CD14-positive monocyte (primary cell): ENCODE measurements around the gene THEM4. TPM values are rescaled to one million over a fixed set of nuclear protein-coding genes. Genes with fewer than 3 reads are reported as not detected.

Source experiments
- DNase-seq, 3 donors: peaks; one replicate each; pipeline ENCODE4 v3.0.0-alpha.2; 2011 to 2022
- H2AFZ ChIP-seq: 2 replicates; pipeline ENCODE4 v1.6.0; 2012; ENCODE audit warnings: mild to moderate bottlenecking, low read depth, low read length, inconsistent platforms; ENCODE audit not compliant: insufficient read depth, poor library complexity, severe bottlenecking
- H3K27ac ChIP-seq, 2 donors: 1 replicate in 1 of 2; 2 replicates in 1 of 2; pipeline ENCODE4 v1.5.1; 2012 to 2013; ENCODE audit warnings: low read length in 2 of 2, control low read depth in 1 of 2, inconsistent platforms in 1 of 2, low read depth in 1 of 2, mild to moderate bottlenecking in 1 of 2
- H3K27me3 ChIP-seq, 2 donors: one replicate each; pipeline versions ENCODE4 v1.6.0 to v1.6.1; 2011 to 2013; ENCODE audit warnings: low read length in 2 of 2; ENCODE audit not compliant: control insufficient read depth in 2 of 2, insufficient read depth in 2 of 2
- H3K36me3 ChIP-seq, 2 donors: replicated peaks in 1 of 2; 1 replicate in 1 of 2; 2 replicates in 1 of 2; pipeline versions ENCODE4 v1.5.1 to v1.6.1; 2012 to 2013; ENCODE audit warnings: low read length in 2 of 2, control low read depth in 1 of 2, inconsistent platforms in 1 of 2, mild to moderate bottlenecking in 1 of 2; ENCODE audit not compliant: insufficient read depth in 2 of 2, control insufficient read depth in 1 of 2
- H3K4me1 ChIP-seq, 2 donors: 1 replicate in 1 of 2; 2 replicates in 1 of 2; pipeline versions ENCODE4 v1.5.1 to v1.6.1; 2012 to 2013; ENCODE audit warnings: low read length in 2 of 2, control low read depth in 1 of 2, inconsistent platforms in 1 of 2, mild to moderate bottlenecking in 1 of 2, moderate library complexity in 1 of 2; ENCODE audit not compliant: insufficient read depth in 2 of 2, control insufficient read depth in 1 of 2
- H3K4me2 ChIP-seq: replicated peaks from 2 replicates; pipeline ENCODE3; 2012; ENCODE audit warnings: low read length, moderate library complexity, mild to moderate bottlenecking; ENCODE audit not compliant: poor library complexity, severe bottlenecking; ENCODE audit errors: extremely low read depth
- H3K4me3 ChIP-seq, 3 experiments: fragments of 200-600 bp in 1 of 3; sonication (generic) in 1 of 3; replicated peaks in 1 of 3; 1 replicate in 2 of 3; 2 replicates in 1 of 3; pipeline ENCODE4 v1.5.1; 2011 to 2013; ENCODE audit warnings: low read length in 3 of 3, mild to moderate bottlenecking in 3 of 3, control low read depth in 2 of 3, low read depth in 2 of 3, inconsistent platforms in 1 of 3, moderate library complexity in 1 of 3
- H3K79me2 ChIP-seq: 2 replicates; pipeline ENCODE4 v1.6.0; 2012; ENCODE audit warnings: mild to moderate bottlenecking, control low read depth, inconsistent platforms, low read length, moderate library complexity; ENCODE audit not compliant: insufficient read depth
- H3K9ac ChIP-seq: 2 replicates; pipeline ENCODE4 v1.6.0; 2017; ENCODE audit warnings: low read length, mild to moderate bottlenecking; ENCODE audit not compliant: insufficient read depth, poor library complexity, severe bottlenecking
- H3K9me3 ChIP-seq, 2 donors: replicated peaks in 1 of 2; 1 replicate in 1 of 2; 2 replicates in 1 of 2; pipeline versions ENCODE4 v1.5.1 to v1.6.1; 2012 to 2013; ENCODE audit warnings: low read length in 2 of 2, control low read depth in 1 of 2; ENCODE audit not compliant: control insufficient read depth in 1 of 2, insufficient read depth in 1 of 2
- H4K20me1 ChIP-seq: 2 replicates; pipeline ENCODE4 v1.6.0; 2012; ENCODE audit warnings: mild to moderate bottlenecking, low read length, control low read depth, moderate library complexity; ENCODE audit not compliant: insufficient read depth
- H3K27ac Mint-ChIP-seq, 7 donors: one replicate each; pipeline ENCODE4 v1.8.0; 2020; ENCODE audit warnings: mild to moderate bottlenecking in 7 of 7, mixed read lengths in 7 of 7, moderate library complexity in 6 of 7, inconsistent platforms in 2 of 7
- H3K27me3 Mint-ChIP-seq, 3 donors: one replicate each; pipeline ENCODE4 v1.8.0; 2021 to 2022; ENCODE audit warnings: low read depth in 3 of 3, mild to moderate bottlenecking in 3 of 3, mixed read lengths in 3 of 3, moderate library complexity in 3 of 3, inconsistent platforms in 1 of 3
- H3K36me3 Mint-ChIP-seq, 2 donors: one replicate each; pipeline ENCODE4 v1.8.0; 2020; ENCODE audit warnings: mixed read lengths in 2 of 2, inconsistent platforms in 1 of 2, mild to moderate bottlenecking in 1 of 2
- H3K4me1 Mint-ChIP-seq: one replicate; pipeline ENCODE4 v1.8.0; 2020; ENCODE audit warnings: mild to moderate bottlenecking, mixed read lengths
- H3K4me3 Mint-ChIP-seq, 2 donors: one replicate each; pipeline ENCODE4 v1.8.0; 2020; ENCODE audit warnings: mild to moderate bottlenecking in 2 of 2, mixed read lengths in 2 of 2, moderate library complexity in 1 of 2
- H3K9me3 Mint-ChIP-seq, 7 donors: one replicate each; pipeline ENCODE4 v1.8.0; 2020 to 2022; ENCODE audit warnings: mixed read lengths in 7 of 7, mild to moderate bottlenecking in 6 of 7, moderate library complexity in 6 of 7, inconsistent platforms in 2 of 7
- WGBS: methylation state at CpG from one replicate; pipeline ENCODE4 v1.1.5; 2013; ENCODE audit warnings: missing lambda C conversion rate; ENCODE audit not compliant: insufficient coverage; 5-methylcytosine and 5-hydroxymethylcytosine counted together
- intact Hi-C, 2 donors: fragments of 100-400 bp; cut with micrococcal nuclease; formaldehyde crosslinking; loops; one replicate each; pipeline versions ENCODE4 v1.15.0 to v1.15.1; 2023
- polyA plus RNA-seq, 3 donors: library from polyadenylated mRNA; depleted of rRNA in 1 of 3; unstranded in 2 of 3; stranded (reverse) in 1 of 3; fragments of 300-500 nt in 2 of 3; fragments of >200 nt in 1 of 3; fragmentation: Illumina TruSeq in 2 of 3; gene quantifications; 1 replicate in 2 of 3; 2 replicates in 1 of 3; pipeline ENCODE4 v1.2.3, GENCODE V29; 2012 to 2021
- TF ChIP-seq, protein P1 (sequence below): fragments of 200-600 bp; IDR thresholded peaks from one replicate; pipeline ENCODE4 v1.8.0; 2022; ENCODE audit warnings: antibody characterized with exemption, mild to moderate bottlenecking

The THEM4 gene
- polyA plus RNA-seq, 3 donors, result 3.7 to 6.0 (median 4.6) TPM

- no peaks in the 10 kb centered on the region for H4K20me1 ChIP-seq
- Mint-ChIP-seq H3K36me3 (peaks cover 6 to 13% of the 10 kb centered on the region in 2 donors), H3K4me3 (peak overlapping the region in 1 of 2 donors; percentile 91), H3K9me3 (peaks cover 0 to 21% (median 14%) of the 10 kb centered on the region in 7 donors), H3K27me3 (peaks cover 54 to 76% (median 67%) of the 10 kb centered on the region in 3 donors), H3K27ac (no peak overlapping the region), H3K4me1 (peaks cover 34% of the 10 kb centered on the region)
- H2AFZ ChIP-seq, result no peak overlapping the region
- TF ChIP-seq, protein P1, sequence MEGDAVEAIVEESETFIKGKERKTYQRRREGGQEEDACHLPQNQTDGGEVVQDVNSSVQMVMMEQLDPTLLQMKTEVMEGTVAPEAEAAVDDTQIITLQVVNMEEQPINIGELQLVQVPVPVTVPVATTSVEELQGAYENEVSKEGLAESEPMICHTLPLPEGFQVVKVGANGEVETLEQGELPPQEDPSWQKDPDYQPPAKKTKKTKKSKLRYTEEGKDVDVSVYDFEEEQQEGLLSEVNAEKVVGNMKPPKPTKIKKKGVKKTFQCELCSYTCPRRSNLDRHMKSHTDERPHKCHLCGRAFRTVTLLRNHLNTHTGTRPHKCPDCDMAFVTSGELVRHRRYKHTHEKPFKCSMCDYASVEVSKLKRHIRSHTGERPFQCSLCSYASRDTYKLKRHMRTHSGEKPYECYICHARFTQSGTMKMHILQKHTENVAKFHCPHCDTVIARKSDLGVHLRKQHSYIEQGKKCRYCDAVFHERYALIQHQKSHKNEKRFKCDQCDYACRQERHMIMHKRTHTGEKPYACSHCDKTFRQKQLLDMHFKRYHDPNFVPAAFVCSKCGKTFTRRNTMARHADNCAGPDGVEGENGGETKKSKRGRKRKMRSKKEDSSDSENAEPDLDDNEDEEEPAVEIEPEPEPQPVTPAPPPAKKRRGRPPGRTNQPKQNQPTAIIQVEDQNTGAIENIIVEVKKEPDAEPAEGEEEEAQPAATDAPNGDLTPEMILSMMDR, result no peak
- peaks cover 50 to 72% of the 10 kb centered on the region in 2 donors for H3K27me3 ChIP-seq
- no peak overlapping the region for H3K9ac ChIP-seq
- 100% methylated on average over 2 of the region's 2 CpGs for WGBS
- intact Hi-C loops, result no loop called here
- H3K4me2 ChIP-seq, result no peak overlapping the region
- peaks cover 25 to 41% of the 10 kb centered on the region in 2 donors for H3K4me1 ChIP-seq
- no peak for DNase-seq
- H3K27ac ChIP-seq, result no peak overlapping the region
- no peaks in the 10 kb centered on the region for H3K36me3 ChIP-seq
- no peaks in the 10 kb centered on the region for H3K79me2 ChIP-seq
- H3K9me3 ChIP-seq, result peaks cover 0 to 22% of the 10 kb centered on the region in 2 donors
- no peak overlapping the region for H3K4me3 ChIP-seq
These were observed 68.2 kb downstream of the THEM4 start for GRCh38 chr1:151841141-151841540.

GRCh38 chr1:151840421-151840820 lies 68.9 kb downstream of the THEM4 start:
- peaks cover 0 to 21% (median 14%) of the 10 kb centered on the region in 7 donors for H3K9me3 Mint-ChIP-seq
- peaks cover 25 to 48% of the 10 kb centered on the region in 2 donors for H3K4me1 ChIP-seq
- no peaks in the 10 kb centered on the region for H3K79me2 ChIP-seq
- H3K27me3 Mint-ChIP-seq, result peaks cover 54 to 80% (median 67%) of the 10 kb centered on the region in 3 donors
- no peaks in the 10 kb centered on the region for H4K20me1 ChIP-seq
- no peak overlapping the region for H3K27ac ChIP-seq
- intact Hi-C loops, result no loop called here
- H2AFZ ChIP-seq, result no peak overlapping the region
- no peak for DNase-seq
- H3K27ac Mint-ChIP-seq, result no peak overlapping the region
- H3K9me3 ChIP-seq, result peaks cover 0 to 22% of the 10 kb centered on the region in 2 donors
- peak overlapping the region; percentile 15 for H3K9ac ChIP-seq
- H3K4me1 Mint-ChIP-seq, result peaks cover 41% of the 10 kb centered on the region
- no peaks in the 10 kb centered on the region for H3K36me3 ChIP-seq
- H3K27me3 ChIP-seq, result peaks cover 50 to 72% of the 10 kb centered on the region in 2 donors
- TF ChIP-seq, protein P1, result no peak
- H3K4me2 ChIP-seq, result no peak overlapping the region
- H3K4me3 ChIP-seq, result no peak overlapping the region
- peaks cover 6 to 13% of the 10 kb centered on the region in 2 donors for H3K36me3 Mint-ChIP-seq
- peak overlapping the region in 1 of 2 donors; percentile 91 for H3K4me3 Mint-ChIP-seq
